K562 (cell line): ENCODE results near the gene CERS1. TPM values are rescaled to one million over a fixed set of nuclear protein-coding genes. Genes with fewer than 3 reads are reported as not detected.

Experiments used
- DNMT1 ChIP-seq: fragments of 450-650 bp; IDR thresholded peaks from 2 replicates; pipeline ENCODE4 v1.6.1; 2016; ENCODE audit warnings: antibody characterized with exemption, mild to moderate bottlenecking
- GATAD2A ChIP-seq: fragments of 450-650 bp; IDR thresholded peaks from 2 replicates; pipeline ENCODE4 v1.6.1; 2017
- HNRNPL ChIP-seq: fragments of 200-400 bp; formaldehyde crosslinking; IDR thresholded peaks from 2 replicates; pipeline ENCODE4 v1.6.1; 2017; ENCODE audit warnings: low read depth, mild to moderate bottlenecking, low read length
- HSF4 ChIP-seq: fragments of 250-450 bp; sonication (Bioruptor Pico); IDR thresholded peaks from 2 replicates; pipeline ENCODE4 v2.1.2; 2022; ENCODE audit warnings: mild to moderate bottlenecking, moderate library complexity, borderline replicate concordance
- KLF16 ChIP-seq: IDR thresholded peaks from 2 replicates; pipeline ENCODE4 v1.6.1; 2016; ENCODE audit warnings: antibody characterized with exemption
- NUFIP1 ChIP-seq: fragments of 450-650 bp; IDR thresholded peaks from 2 replicates; pipeline ENCODE4 v1.6.1; 2018; ENCODE audit not compliant: partially characterized antibody
- PML ChIP-seq: IDR thresholded peaks from 2 replicates; pipeline ENCODE4 v1.6.1; 2012; ENCODE audit warnings: low read length, inconsistent platforms
- RBM15 ChIP-seq: fragments of 200-400 bp; formaldehyde crosslinking; IDR thresholded peaks from 2 replicates; pipeline ENCODE4 v1.6.1; 2018; ENCODE audit warnings: mild to moderate bottlenecking, low read length, moderate library complexity; ENCODE audit not compliant: insufficient read depth
- SETDB1 ChIP-seq: IDR thresholded peaks from one replicate; pipeline ENCODE4 v1.6.1; 2012; ENCODE audit warnings: low read length, control low read depth, inconsistent platforms
- SUPT5H ChIP-seq: fragments of 450-650 bp; IDR thresholded peaks from 2 replicates; pipeline ENCODE4 v1.6.1; 2016
- YY1 ChIP-seq, 3 experiments: IDR thresholded peaks; 2 replicates each; pipeline ENCODE4 v1.6.1; 2011; ENCODE audit warnings: low read length in 2 of 3, mild to moderate bottlenecking in 2 of 3, moderate library complexity in 2 of 3, borderline replicate concordance in 1 of 3, control low read depth in 1 of 3, low read depth in 1 of 3; ENCODE audit not compliant: insufficient read depth in 3 of 3, insufficient replicate concordance in 2 of 3, control insufficient read depth in 1 of 3, insufficient read length in 1 of 3; ENCODE audit errors: extremely low read depth in 1 of 3
- ZNF23 ChIP-seq: fragments of 250-450 bp; sonication (Bioruptor Pico); IDR thresholded peaks from 2 replicates; pipeline ENCODE4 v1.4.0; 2020; ENCODE audit warnings: mild to moderate bottlenecking
- ZNF551 ChIP-seq: fragments of 250-450 bp; sonication (Bioruptor Pico); IDR thresholded peaks from 2 replicates; pipeline ENCODE4 v1.5.0; 2021; ENCODE audit warnings: mild to moderate bottlenecking, moderate library complexity
- polyA plus RNA-seq, 8 experiments: library from polyadenylated mRNA; depleted of rRNA in 4 of 8; stranded (reverse) in 5 of 8; unstranded in 3 of 8; fragments of >200 nt; fragmentation: Nextera tagmentation in 2 of 8; fragmentation: Illumina TruSeq in 1 of 8; extraction: Ambion mirVana in 2 of 8; extraction: Trizol in 1 of 8; gene quantifications; 2 replicates each; pipeline versions ENCODE4 v1.2.1 to v1.2.3, GENCODE V29; 2011 to 2014; ENCODE audit warnings: inconsistent platforms in 1 of 8, missing spikeins in 1 of 8
- total RNA-seq, 7 experiments: library from RNA; depleted of rRNA in 6 of 7; stranded (reverse); fragments of >200 nt in 6 of 7; fragmentation: Illumina TruSeq in 2 of 7; extraction: Trizol in 2 of 7; gene quantifications; 2 replicates each; pipeline versions ENCODE4 v1.2.1 to v1.2.3, GENCODE V29; 2011 to 2021; ENCODE audit warnings: low replicate concordance in 1 of 7
- TF ChIP-seq, protein P1 (sequence below), 2 experiments: fragments of 450-650 bp in 1 of 2; sonication (generic) in 1 of 2; formaldehyde crosslinking in 1 of 2; IDR thresholded peaks; 2 replicates each; pipeline versions ENCODE4 v1.7.1 to v1.9.0; 2016 to 2022; ENCODE audit warnings: inconsistent platforms in 1 of 2, mild to moderate bottlenecking in 1 of 2, missing genetic modification reagents in 1 of 2
- TF ChIP-seq, protein P2 (sequence below): sonication (generic); formaldehyde crosslinking; IDR thresholded peaks from 2 replicates; pipeline ENCODE4 v1.8.0; 2022; ENCODE audit warnings: missing genetic modification reagents, mild to moderate bottlenecking, borderline replicate concordance

Gene CERS1
- total and polyA plus RNA-seq, 9 of the 15 experiments (the other 6 are each of a cell fraction or from before 2014, with no cell fraction given), result 0.33 to 1.5 (median 0.86) TPM; not detected in 2

DNA sequence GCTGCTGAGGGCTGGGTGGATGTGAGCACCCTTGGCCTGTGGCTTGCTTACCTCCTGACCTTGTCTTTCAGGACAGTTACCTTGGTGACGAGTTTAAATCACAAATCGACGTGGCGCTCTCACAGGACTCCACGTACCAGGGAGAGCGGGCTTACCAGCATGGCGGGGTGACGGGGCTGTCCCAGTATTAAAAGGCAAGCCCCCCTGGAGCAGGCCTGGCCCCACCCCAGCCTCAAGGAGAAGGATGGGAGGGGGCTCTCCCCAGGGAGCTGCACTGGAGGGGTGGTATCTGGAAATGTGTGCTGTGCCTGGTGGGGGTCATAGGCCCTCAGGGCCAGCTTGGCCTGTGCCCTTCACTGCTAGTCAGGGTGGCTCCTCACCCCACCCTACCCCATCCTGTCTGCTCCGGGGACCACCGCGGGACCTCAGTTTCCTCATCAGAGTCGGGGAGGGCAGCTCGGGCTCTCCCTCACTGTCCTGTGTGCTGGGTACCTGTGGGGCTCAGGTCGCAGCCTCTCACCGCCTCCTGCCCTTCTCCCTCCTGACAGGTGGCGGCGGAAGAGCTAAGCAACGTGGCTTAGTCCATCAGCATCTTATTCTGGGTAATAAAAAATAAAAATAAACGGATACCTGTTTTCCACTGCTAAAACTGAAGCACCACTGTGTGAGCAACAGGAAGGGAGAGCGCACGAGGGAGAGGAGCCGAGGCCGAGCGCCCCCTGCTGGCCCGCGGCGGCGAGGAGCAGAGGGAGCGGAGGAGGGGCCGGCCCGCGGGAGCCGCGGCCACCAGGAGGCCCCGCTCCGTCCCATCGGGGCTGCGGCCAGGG, 29.8 kb downstream of the CERS1 start (continued):
- TF ChIP-seq, protein P1, sequence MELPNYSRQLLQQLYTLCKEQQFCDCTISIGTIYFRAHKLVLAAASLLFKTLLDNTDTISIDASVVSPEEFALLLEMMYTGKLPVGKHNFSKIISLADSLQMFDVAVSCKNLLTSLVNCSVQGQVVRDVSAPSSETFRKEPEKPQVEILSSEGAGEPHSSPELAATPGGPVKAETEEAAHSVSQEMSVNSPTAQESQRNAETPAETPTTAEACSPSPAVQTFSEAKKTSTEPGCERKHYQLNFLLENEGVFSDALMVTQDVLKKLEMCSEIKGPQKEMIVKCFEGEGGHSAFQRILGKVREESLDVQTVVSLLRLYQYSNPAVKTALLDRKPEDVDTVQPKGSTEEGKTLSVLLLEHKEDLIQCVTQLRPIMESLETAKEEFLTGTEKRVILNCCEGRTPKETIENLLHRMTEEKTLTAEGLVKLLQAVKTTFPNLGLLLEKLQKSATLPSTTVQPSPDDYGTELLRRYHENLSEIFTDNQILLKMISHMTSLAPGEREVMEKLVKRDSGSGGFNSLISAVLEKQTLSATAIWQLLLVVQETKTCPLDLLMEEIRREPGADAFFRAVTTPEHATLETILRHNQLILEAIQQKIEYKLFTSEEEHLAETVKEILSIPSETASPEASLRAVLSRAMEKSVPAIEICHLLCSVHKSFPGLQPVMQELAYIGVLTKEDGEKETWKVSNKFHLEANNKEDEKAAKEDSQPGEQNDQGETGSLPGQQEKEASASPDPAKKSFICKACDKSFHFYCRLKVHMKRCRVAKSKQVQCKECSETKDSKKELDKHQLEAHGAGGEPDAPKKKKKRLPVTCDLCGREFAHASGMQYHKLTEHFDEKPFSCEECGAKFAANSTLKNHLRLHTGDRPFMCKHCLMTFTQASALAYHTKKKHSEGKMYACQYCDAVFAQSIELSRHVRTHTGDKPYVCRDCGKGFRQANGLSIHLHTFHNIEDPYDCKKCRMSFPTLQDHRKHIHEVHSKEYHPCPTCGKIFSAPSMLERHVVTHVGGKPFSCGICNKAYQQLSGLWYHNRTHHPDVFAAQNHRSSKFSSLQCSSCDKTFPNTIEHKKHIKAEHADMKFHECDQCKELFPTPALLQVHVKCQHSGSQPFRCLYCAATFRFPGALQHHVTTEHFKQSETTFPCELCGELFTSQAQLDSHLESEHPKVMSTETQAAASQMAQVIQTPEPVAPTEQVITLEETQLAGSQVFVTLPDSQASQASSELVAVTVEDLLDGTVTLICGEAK (IDR thresholded peaks at IDR 0.05), result no peak
- TF ChIP-seq, protein P1 (CRISPR knock-in tag; IDR thresholded peaks at IDR 0.05), result no peak
- TF ChIP-seq NUFIP1 (no peak), PML (no peak), HNRNPL (no peak), KLF16 (peak; percentile 47), ZNF551 (CRISPR knock-in tag) (no peak), HSF4 (no peak), DNMT1 (no peak), YY1 (IDR thresholded peaks at IDR 0.05; ENCODE audit: borderline replicate concordance in 1 of 3, control insufficient read depth in 1 of 3, extremely low read depth in 1 of 3, insufficient read depth in 3 of 3, insufficient read length in 1 of 3, insufficient replicate concordance in 2 of 3, low read depth in 1 of 3, low read length in 2 of 3) (peak in 2 of 3 experiments; percentile 31 to 47), RBM15 (no peak), SETDB1 (no peak), SUPT5H (no peak), GATAD2A (peak; percentile 76), ZNF23 (CRISPR knock-in tag) (no peak)
- TF ChIP-seq, protein P2, sequence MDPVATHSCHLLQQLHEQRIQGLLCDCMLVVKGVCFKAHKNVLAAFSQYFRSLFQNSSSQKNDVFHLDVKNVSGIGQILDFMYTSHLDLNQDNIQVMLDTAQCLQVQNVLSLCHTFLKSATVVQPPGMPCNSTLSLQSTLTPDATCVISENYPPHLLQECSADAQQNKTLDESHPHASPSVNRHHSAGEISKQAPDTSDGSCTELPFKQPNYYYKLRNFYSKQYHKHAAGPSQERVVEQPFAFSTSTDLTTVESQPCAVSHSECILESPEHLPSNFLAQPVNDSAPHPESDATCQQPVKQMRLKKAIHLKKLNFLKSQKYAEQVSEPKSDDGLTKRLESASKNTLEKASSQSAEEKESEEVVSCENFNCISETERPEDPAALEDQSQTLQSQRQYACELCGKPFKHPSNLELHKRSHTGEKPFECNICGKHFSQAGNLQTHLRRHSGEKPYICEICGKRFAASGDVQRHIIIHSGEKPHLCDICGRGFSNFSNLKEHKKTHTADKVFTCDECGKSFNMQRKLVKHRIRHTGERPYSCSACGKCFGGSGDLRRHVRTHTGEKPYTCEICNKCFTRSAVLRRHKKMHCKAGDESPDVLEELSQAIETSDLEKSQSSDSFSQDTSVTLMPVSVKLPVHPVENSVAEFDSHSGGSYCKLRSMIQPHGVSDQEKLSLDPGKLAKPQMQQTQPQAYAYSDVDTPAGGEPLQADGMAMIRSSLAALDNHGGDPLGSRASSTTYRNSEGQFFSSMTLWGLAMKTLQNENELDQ (CRISPR knock-in tag), result no peak
